HL-60 (cell line): Measurements from ENCODE around the gene SLC23A2.
A peak's percentile ranks its signal among the peaks of the same experiment; 100 is the strongest.

Source experiments
- DNase-seq, 2 experiments: peaks; one replicate each; pipeline ENCODE4 v3.0.0-alpha.2; 2010 to 2020; ENCODE audit warnings: low read depth in 1 of 2, low spot score in 1 of 2
- H3K27ac ChIP-seq: fragments of 250-450 bp; sonication (Bioruptor Pico); replicated peaks from 2 replicates; pipeline ENCODE4 v1.5.1; 2020; ENCODE audit warnings: mild to moderate bottlenecking, moderate library complexity
- H3K27me3 ChIP-seq: fragments of 250-450 bp; sonication (Bioruptor Pico); 2 replicates; pipeline ENCODE4 v1.5.1; 2021; ENCODE audit warnings: mild to moderate bottlenecking, moderate library complexity; ENCODE audit not compliant: insufficient read depth, poor library complexity, severe bottlenecking
- H3K4me3 ChIP-seq: replicated peaks from 2 replicates; pipeline ENCODE4 v1.5.1; 2011; ENCODE audit warnings: mild to moderate bottlenecking, control low read depth, low read length; ENCODE audit not compliant: insufficient read depth
- GABPA ChIP-seq: IDR thresholded peaks from 2 replicates; pipeline ENCODE4 v1.6.1; 2012; ENCODE audit warnings: low read depth
- POLR2AphosphoS5 ChIP-seq: IDR thresholded peaks from 2 replicates; pipeline ENCODE4 v1.6.1; 2012; ENCODE audit warnings: low read depth
- SPI1 ChIP-seq: IDR thresholded peaks from 2 replicates; pipeline ENCODE4 v1.6.1; 2012; ENCODE audit warnings: low read depth, mild to moderate bottlenecking, borderline replicate concordance
- TF ChIP-seq, protein P1 (sequence below): IDR thresholded peaks from one replicate; pipeline ENCODE4 v1.5.1; 2011; ENCODE audit warnings: low read length, control low read depth, inconsistent platforms; ENCODE audit not compliant: insufficient read depth
- TF ChIP-seq, protein P2 (sequence below): IDR thresholded peaks from 2 replicates; pipeline ENCODE4 v1.6.1; 2012; ENCODE audit warnings: low read depth; ENCODE audit not compliant: insufficient replicate concordance

The SLC23A2 gene

DNA sequence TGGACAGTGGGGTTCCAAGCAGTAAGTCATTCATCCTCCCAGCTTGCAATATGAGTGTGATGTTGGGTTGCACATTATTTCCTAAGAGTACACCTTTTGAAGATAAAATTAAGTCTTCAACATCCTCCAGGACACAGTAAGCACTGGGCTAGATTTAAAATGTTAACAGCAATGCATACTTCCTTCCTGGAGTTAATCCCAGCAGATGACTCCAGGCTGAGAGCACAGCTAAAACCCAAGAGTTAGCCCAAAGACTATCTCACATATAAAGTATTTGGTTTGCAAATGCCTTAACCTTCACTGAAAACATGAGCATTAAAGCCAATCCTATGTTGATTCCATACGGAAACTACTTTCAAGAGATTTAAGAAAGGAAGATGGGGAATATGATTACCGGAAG lies 69.2 kb downstream of the SLC23A2 start:
- H3K4me3 ChIP-seq, result no peak overlapping the region
- TF ChIP-seq, protein P1, sequence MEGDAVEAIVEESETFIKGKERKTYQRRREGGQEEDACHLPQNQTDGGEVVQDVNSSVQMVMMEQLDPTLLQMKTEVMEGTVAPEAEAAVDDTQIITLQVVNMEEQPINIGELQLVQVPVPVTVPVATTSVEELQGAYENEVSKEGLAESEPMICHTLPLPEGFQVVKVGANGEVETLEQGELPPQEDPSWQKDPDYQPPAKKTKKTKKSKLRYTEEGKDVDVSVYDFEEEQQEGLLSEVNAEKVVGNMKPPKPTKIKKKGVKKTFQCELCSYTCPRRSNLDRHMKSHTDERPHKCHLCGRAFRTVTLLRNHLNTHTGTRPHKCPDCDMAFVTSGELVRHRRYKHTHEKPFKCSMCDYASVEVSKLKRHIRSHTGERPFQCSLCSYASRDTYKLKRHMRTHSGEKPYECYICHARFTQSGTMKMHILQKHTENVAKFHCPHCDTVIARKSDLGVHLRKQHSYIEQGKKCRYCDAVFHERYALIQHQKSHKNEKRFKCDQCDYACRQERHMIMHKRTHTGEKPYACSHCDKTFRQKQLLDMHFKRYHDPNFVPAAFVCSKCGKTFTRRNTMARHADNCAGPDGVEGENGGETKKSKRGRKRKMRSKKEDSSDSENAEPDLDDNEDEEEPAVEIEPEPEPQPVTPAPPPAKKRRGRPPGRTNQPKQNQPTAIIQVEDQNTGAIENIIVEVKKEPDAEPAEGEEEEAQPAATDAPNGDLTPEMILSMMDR, result no peak
- TF ChIP-seq, protein P2, sequence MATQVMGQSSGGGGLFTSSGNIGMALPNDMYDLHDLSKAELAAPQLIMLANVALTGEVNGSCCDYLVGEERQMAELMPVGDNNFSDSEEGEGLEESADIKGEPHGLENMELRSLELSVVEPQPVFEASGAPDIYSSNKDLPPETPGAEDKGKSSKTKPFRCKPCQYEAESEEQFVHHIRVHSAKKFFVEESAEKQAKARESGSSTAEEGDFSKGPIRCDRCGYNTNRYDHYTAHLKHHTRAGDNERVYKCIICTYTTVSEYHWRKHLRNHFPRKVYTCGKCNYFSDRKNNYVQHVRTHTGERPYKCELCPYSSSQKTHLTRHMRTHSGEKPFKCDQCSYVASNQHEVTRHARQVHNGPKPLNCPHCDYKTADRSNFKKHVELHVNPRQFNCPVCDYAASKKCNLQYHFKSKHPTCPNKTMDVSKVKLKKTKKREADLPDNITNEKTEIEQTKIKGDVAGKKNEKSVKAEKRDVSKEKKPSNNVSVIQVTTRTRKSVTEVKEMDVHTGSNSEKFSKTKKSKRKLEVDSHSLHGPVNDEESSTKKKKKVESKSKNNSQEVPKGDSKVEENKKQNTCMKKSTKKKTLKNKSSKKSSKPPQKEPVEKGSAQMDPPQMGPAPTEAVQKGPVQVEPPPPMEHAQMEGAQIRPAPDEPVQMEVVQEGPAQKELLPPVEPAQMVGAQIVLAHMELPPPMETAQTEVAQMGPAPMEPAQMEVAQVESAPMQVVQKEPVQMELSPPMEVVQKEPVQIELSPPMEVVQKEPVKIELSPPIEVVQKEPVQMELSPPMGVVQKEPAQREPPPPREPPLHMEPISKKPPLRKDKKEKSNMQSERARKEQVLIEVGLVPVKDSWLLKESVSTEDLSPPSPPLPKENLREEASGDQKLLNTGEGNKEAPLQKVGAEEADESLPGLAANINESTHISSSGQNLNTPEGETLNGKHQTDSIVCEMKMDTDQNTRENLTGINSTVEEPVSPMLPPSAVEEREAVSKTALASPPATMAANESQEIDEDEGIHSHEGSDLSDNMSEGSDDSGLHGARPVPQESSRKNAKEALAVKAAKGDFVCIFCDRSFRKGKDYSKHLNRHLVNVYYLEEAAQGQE, result no peak
- TF ChIP-seq GABPA (no peak), POLR2AphosphoS5 (no peak), SPI1 (no peak)
- no peak overlapping the region for H3K27ac ChIP-seq
- DNase-seq, result no peak
- H3K27me3 ChIP-seq, result no peaks in the 10 kb centered on the region

DNA sequence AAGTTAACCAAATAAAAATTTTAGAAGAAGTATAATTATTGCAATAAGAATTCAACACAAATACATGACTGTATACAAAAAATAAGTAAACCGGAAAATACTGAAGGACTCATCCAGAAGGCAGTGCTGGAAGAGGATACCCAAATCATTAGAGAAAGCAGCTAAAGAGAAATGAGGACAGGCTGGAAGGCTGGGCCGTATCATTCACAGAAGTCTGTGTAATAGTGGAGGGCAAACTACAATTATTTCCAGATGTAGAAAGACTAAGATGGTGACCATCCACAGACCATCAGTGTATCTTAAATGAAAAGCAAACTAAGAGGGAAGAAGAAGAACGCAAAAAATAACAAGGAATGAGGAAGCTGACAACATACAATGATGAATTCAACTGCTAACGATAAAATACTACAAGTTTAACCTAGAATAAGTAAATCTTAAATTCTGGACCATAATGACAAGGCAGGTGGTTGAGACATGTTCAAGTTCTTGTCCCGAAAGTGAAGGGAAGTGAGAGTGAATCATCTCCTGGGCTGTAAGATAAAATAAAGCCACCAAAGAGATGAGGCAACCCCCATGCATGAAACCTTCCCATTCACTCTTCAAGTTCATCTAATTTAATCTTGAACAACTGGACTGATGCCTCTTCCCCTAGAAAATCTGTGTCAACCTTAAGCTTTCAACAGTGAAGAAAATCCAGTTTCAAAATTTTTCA lies 71.5 kb downstream of the SLC23A2 start:
- H3K27ac ChIP-seq, result no peak overlapping the region
- no peak for TF ChIP-seq GABPA
- TF ChIP-seq, protein P2, result no peak
- H3K4me3 ChIP-seq, result no peak overlapping the region
- H3K27me3 ChIP-seq, result no peaks in the 10 kb centered on the region
- peak; percentile 25 to 30 for DNase-seq

DNA sequence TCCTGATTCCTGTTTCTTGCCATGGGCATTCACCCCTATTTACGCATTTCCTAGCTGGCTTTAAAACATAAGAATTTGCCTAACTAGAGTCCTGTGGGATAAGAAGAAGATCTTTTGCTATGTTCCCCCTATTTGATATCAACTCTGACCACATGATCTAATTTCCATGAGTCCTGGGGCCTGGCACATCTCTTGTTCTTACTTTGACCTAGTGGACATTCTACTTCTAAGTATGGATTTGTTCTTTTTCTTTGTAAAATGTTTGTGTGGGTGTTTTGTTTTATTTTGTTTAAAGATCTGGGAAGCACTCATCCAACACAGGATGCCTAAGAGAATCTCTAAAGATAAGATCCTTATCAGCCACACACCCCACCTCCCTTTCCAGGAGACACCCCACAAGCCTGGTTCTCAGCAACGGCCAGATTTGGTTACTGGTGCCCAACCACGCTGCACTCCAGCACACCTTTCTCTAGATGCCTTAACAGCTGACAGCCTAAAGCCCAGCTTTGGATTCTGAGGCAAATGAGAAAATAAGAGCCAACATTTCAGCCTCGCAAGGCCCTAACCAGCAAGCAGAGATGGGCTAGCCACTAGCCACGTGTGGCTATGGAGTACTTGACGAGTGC lies 74.7 kb downstream of the SLC23A2 start:
- H3K4me3 ChIP-seq, result no peak overlapping the region
- no peak for DNase-seq
- H3K27me3 ChIP-seq, result no peaks in the 10 kb centered on the region
- no peak for TF ChIP-seq POLR2AphosphoS5
- no peak for TF ChIP-seq SPI1
- TF ChIP-seq, protein P2, result no peak
- no peak for TF ChIP-seq GABPA
- TF ChIP-seq, protein P1, result no peak
- no peak overlapping the region for H3K27ac ChIP-seq
